ENCODE measurements around the gene MAD1L1. TPM values are rescaled to one million over a fixed set of nuclear protein-coding genes. Genes with fewer than 3 reads are reported as not detected.
A peak's percentile ranks its signal among the peaks of the same experiment; 100 is the strongest.
"Not testable (repeated sequence)": the region's sequence is repeated elsewhere in the genome, so short reads cannot be mapped to it uniquely, and the experiment has no call there.

MAD1L1 gene
- total RNA-seq, 2 experiments from 2014 or later = 157 to 160 TPM

- no peak for TF ChIP-seq CTCF (IDR thresholded peaks at IDR 0.05)
- Mint-ChIP-seq H3K36me3 (ENCODE audit: low read depth) (peaks cover 20% of the 10 kb centered on the region), H3K27ac (no peak overlapping the region), H3K4me1 (ENCODE audit: low read depth) (peaks cover 17% of the 10 kb centered on the region), H3K4me3 (no peak overlapping the region), H3K27me3 (no peaks in the 10 kb centered on the region), H3K9me3 (no peaks in the 10 kb centered on the region)
- no peak for DNase-seq
- CTCF ChIA-PET = no interaction called here
- no peaks in the 10 kb centered on the region for H3K27me3 ChIP-seq (ENCODE audit: control insufficient read depth in 1 of 2, insufficient read depth in 2 of 2, low read length in 2 of 2)
- H3K27ac ChIP-seq (ENCODE audit: low read depth in 1 of 2, low read length in 2 of 2) = no peak overlapping the region
- H3K4me1 ChIP-seq (ENCODE audit: insufficient read depth, low read length) = peaks cover 18% of the 10 kb centered on the region
- intact Hi-C loops (cut with DNase I, micrococcal nuclease) = no loop called here
- POLR2A ChIA-PET = no interaction called here
- no peak for ATAC-seq (ENCODE audit: poor library complexity)
- H3K9me3 ChIP-seq (ENCODE audit: control insufficient read depth in 1 of 2, insufficient read depth in 1 of 2, low read length in 2 of 2) = peaks cover 0 to 3% of the 10 kb centered on the region in 2 experiments
- no peak overlapping the region for H3K4me3 ChIP-seq (ENCODE audit: low read length)
- peaks cover 27% of the 10 kb centered on the region for H3K36me3 ChIP-seq (ENCODE audit: insufficient read depth, low read length)
Observed at GRCh38 chr7:1862560-1862959, 370.2 kb downstream of the MAD1L1 start.

- no peak for DNase-seq
- TF ChIP-seq CTCF (IDR thresholded peaks at IDR 0.05) = no peak
- Histone ChIP-seq H3K27ac (ENCODE audit: low read depth in 1 of 2, low read length in 2 of 2) (no peak overlapping the region), H3K4me1 (ENCODE audit: insufficient read depth, low read length) (peaks cover 23% of the 10 kb centered on the region), H3K36me3 (ENCODE audit: insufficient read depth, low read length) (peaks cover 26% of the 10 kb centered on the region), H3K27me3 (ENCODE audit: control insufficient read depth in 1 of 2, insufficient read depth in 2 of 2, low read length in 2 of 2) (no peaks in the 10 kb centered on the region), H3K4me3 (ENCODE audit: low read length) (no peak overlapping the region), H3K9me3 (ENCODE audit: control insufficient read depth in 1 of 2, insufficient read depth in 1 of 2, low read length in 2 of 2) (peaks cover 0 to 9% of the 10 kb centered on the region in 2 experiments)
- POLR2A ChIA-PET = no interaction called here
- H3K36me3 Mint-ChIP-seq (ENCODE audit: low read depth) = peaks cover 15% of the 10 kb centered on the region
- no peak overlapping the region for H3K27ac Mint-ChIP-seq
- H3K4me1 Mint-ChIP-seq (ENCODE audit: low read depth) = peaks cover 13% of the 10 kb centered on the region
- no peak overlapping the region for H3K4me3 Mint-ChIP-seq
- intact Hi-C loops (cut with DNase I, micrococcal nuclease) = no loop called here
- H3K9me3 Mint-ChIP-seq = no peaks in the 10 kb centered on the region
- CTCF ChIA-PET = no interaction called here
- H3K27me3 Mint-ChIP-seq = no peaks in the 10 kb centered on the region
- ATAC-seq (ENCODE audit: poor library complexity) = no peak
Observed at GRCh38 chr7:1861799-1862458, 370.8 kb downstream of the MAD1L1 start.

- peak overlapping the region; percentile 70 for H3K27ac Mint-ChIP-seq
- not testable (repeated sequence) for DNase-seq
Observed at GRCh38 chr7:1860881-1861798, 371.6 kb downstream of the MAD1L1 start.

More at GRCh38 chr7:1860881-1861798, 371.6 kb downstream of the MAD1L1 start:
- H3K4me3 Mint-ChIP-seq; ATAC-seq (ENCODE audit: poor library complexity); intact Hi-C loops (cut with DNase I, micrococcal nuclease); H3K27ac ChIP-seq (ENCODE audit: low read depth in 1 of 2, low read length in 2 of 2); H3K36me3 Mint-ChIP-seq (ENCODE audit: low read depth); H3K27me3 ChIP-seq (ENCODE audit: control insufficient read depth in 1 of 2, insufficient read depth in 2 of 2, low read length in 2 of 2); H3K4me3 ChIP-seq (ENCODE audit: low read length); CTCF ChIA-PET; H3K9me3 Mint-ChIP-seq; POLR2A ChIA-PET; H3K4me1 Mint-ChIP-seq (ENCODE audit: low read depth); H3K27me3 Mint-ChIP-seq: not testable (repeated sequence)
- peaks cover 19% of the 10 kb centered on the region for H3K36me3 ChIP-seq (ENCODE audit: insufficient read depth, low read length)
- peaks cover 26% of the 10 kb centered on the region for H3K4me1 ChIP-seq (ENCODE audit: insufficient read depth, low read length)
- H3K9me3 ChIP-seq (ENCODE audit: control insufficient read depth in 1 of 2, insufficient read depth in 1 of 2, low read length in 2 of 2) = peaks cover 0 to 17% of the 10 kb centered on the region in 2 experiments
